H9 (cell line): ENCODE measurements around the gene TK2. TPM values are rescaled to one million over a fixed set of nuclear protein-coding genes. Genes with fewer than 3 reads are reported as not detected.

Source experiments
- DNase-seq: peaks from one replicate; pipeline ENCODE4 v3.0.0-alpha.2; 2017
- H2AFZ ChIP-seq: one replicate; pipeline ENCODE4 v1.6.1; 2013; ENCODE audit warnings: mild to moderate bottlenecking, low read length, control low read depth, moderate library complexity
- H2AK5ac ChIP-seq: 2 replicates; pipeline ENCODE4 v1.6.1; 2013; ENCODE audit warnings: low read length, control low read depth, mixed read lengths; ENCODE audit not compliant: insufficient read length
- H2BK120ac ChIP-seq: one replicate; pipeline ENCODE4 v1.6.1; 2013; ENCODE audit warnings: low read depth, mild to moderate bottlenecking, low read length, control low read depth, inconsistent platforms; ENCODE audit not compliant: poor library complexity, severe bottlenecking
- H2BK12ac ChIP-seq: 2 replicates; pipeline ENCODE4 v1.6.1; 2013; ENCODE audit warnings: low read length, control low read depth, mixed read lengths, low read depth; ENCODE audit not compliant: insufficient read length
- H2BK15ac ChIP-seq: 2 replicates; pipeline ENCODE4 v1.6.1; 2013; ENCODE audit warnings: low read depth, low read length, control low read depth
- H2BK20ac ChIP-seq: one replicate; pipeline ENCODE4 v1.6.1; 2013; ENCODE audit warnings: low read depth, mild to moderate bottlenecking, low read length, control low read depth, inconsistent platforms; ENCODE audit not compliant: poor library complexity, severe bottlenecking
- H2BK5ac ChIP-seq: 2 replicates; pipeline ENCODE4 v1.6.1; 2013; ENCODE audit warnings: low read length, control low read depth, mixed read lengths; ENCODE audit not compliant: insufficient read length
- H3K14ac ChIP-seq: 2 replicates; pipeline ENCODE4 v1.6.1; 2013; ENCODE audit warnings: low read length, control low read depth; ENCODE audit not compliant: insufficient read depth
- H3K18ac ChIP-seq: 2 replicates; pipeline ENCODE4 v1.6.1; 2013; ENCODE audit warnings: low read depth, mild to moderate bottlenecking, mixed read lengths, low read length, control low read depth; ENCODE audit not compliant: insufficient read length
- H3K23ac ChIP-seq: 2 replicates; pipeline ENCODE4 v1.6.1; 2013; ENCODE audit warnings: low read length, control low read depth, mixed read lengths, low read depth; ENCODE audit not compliant: insufficient read length
- H3K23me2 ChIP-seq: 2 replicates; pipeline ENCODE4 v1.6.1; 2013; ENCODE audit warnings: low read depth, mild to moderate bottlenecking, mixed read lengths, low read length, control low read depth; ENCODE audit not compliant: insufficient read length, poor library complexity, severe bottlenecking
- H3K27ac ChIP-seq: 2 replicates; pipeline ENCODE4 v1.5.1; 2013; ENCODE audit warnings: low read length, control low read depth, mixed read lengths, low read depth; ENCODE audit not compliant: insufficient read length
- H3K27me3 ChIP-seq: 2 replicates; pipeline ENCODE4 v1.6.1; 2013; ENCODE audit warnings: low read length, control low read depth, inconsistent platforms; ENCODE audit not compliant: insufficient read depth
- H3K4ac ChIP-seq: 2 replicates; pipeline ENCODE4 v1.6.1; 2013; ENCODE audit warnings: low read depth, mild to moderate bottlenecking, control low read depth, inconsistent platforms, low read length, moderate library complexity
- H3K4me1 ChIP-seq: 2 replicates; pipeline ENCODE4 v1.6.1; 2013; ENCODE audit warnings: low read length, control low read depth, inconsistent platforms; ENCODE audit not compliant: insufficient read depth
- H3K4me2 ChIP-seq: 2 replicates; pipeline ENCODE4 v1.6.1; 2013; ENCODE audit warnings: low read length, control low read depth, mixed read lengths; ENCODE audit not compliant: insufficient read length, insufficient read depth
- H3K56ac ChIP-seq: 2 replicates; pipeline ENCODE4 v1.6.1; 2013; ENCODE audit warnings: low read depth, mild to moderate bottlenecking, mixed read lengths, low read length, control low read depth; ENCODE audit not compliant: insufficient read length
- H3K79me1 ChIP-seq: 2 replicates; pipeline ENCODE4 v1.6.1; 2013; ENCODE audit warnings: low read depth, mild to moderate bottlenecking, moderate library complexity, low read length, control low read depth, inconsistent platforms; ENCODE audit not compliant: insufficient read depth, poor library complexity, severe bottlenecking
- H3K79me2 ChIP-seq: 2 replicates; pipeline ENCODE4 v1.6.1; 2013; ENCODE audit warnings: low read length, control low read depth, inconsistent platforms; ENCODE audit not compliant: insufficient read depth
- H3K9ac ChIP-seq: 2 replicates; pipeline ENCODE4 v1.6.1; 2013; ENCODE audit warnings: low read length, control low read depth, mixed read lengths; ENCODE audit not compliant: insufficient read length; ENCODE audit errors: extremely low read depth
- H3K9me3 ChIP-seq: one replicate; pipeline ENCODE4 v1.6.1; 2013; ENCODE audit warnings: low read depth, low read length, inconsistent platforms; ENCODE audit not compliant: control insufficient read depth
- H3T11ph ChIP-seq: one replicate; pipeline ENCODE4 v1.6.1; 2013; ENCODE audit warnings: mild to moderate bottlenecking, low read length, control low read depth, inconsistent platforms
- H4K20me1 ChIP-seq: one replicate; pipeline ENCODE4 v1.6.1; 2013; ENCODE audit not compliant: control insufficient read depth, insufficient read length, insufficient read depth
- H4K5ac ChIP-seq: 2 replicates; pipeline ENCODE4 v1.6.1; 2013; ENCODE audit warnings: low read depth, mild to moderate bottlenecking, mixed read lengths, low read length, control low read depth; ENCODE audit not compliant: insufficient read length
- H4K8ac ChIP-seq: replicated peaks from 2 replicates; pipeline ENCODE4 v1.6.1; 2013; ENCODE audit warnings: low read length, control low read depth, mixed read lengths, low read depth; ENCODE audit not compliant: insufficient read length
- H4K91ac ChIP-seq: 2 replicates; pipeline ENCODE4 v1.6.1; 2013; ENCODE audit warnings: low read depth, mild to moderate bottlenecking, moderate library complexity, mixed read lengths, low read length, control low read depth; ENCODE audit not compliant: insufficient read length
- H3K27ac Mint-ChIP-seq, 3 experiments: 2 replicates in 2 of 3; 3 replicates in 1 of 3; pipeline ENCODE4 v1.8.0; 2020 to 2021; ENCODE audit warnings: mixed read lengths in 3 of 3, mild to moderate bottlenecking in 1 of 3, moderate library complexity in 1 of 3
- H3K27me3 Mint-ChIP-seq: 2 replicates; pipeline ENCODE4 v1.8.0; 2021; ENCODE audit warnings: low read depth, mild to moderate bottlenecking, moderate library complexity, mixed read lengths
- H3K36me3 Mint-ChIP-seq, 3 experiments: 2 replicates in 2 of 3; 3 replicates in 1 of 3; pipeline ENCODE4 v1.8.0; 2020 to 2021; ENCODE audit warnings: low read depth in 3 of 3, mixed read lengths in 3 of 3; ENCODE audit not compliant: insufficient read depth in 1 of 3
- H3K4me1 Mint-ChIP-seq, 2 experiments: 2 replicates each; pipeline ENCODE4 v1.8.0; 2020; ENCODE audit warnings: mixed read lengths in 2 of 2
- H3K4me3 Mint-ChIP-seq, 2 experiments: 2 replicates in 1 of 2; 3 replicates in 1 of 2; pipeline ENCODE4 v1.8.0; 2020 to 2021; ENCODE audit warnings: mild to moderate bottlenecking in 2 of 2, mixed read lengths in 2 of 2, moderate library complexity in 1 of 2
- H3K9me3 Mint-ChIP-seq, 2 experiments: 2 replicates in 1 of 2; 3 replicates in 1 of 2; pipeline ENCODE4 v1.8.0; 2020; ENCODE audit warnings: mild to moderate bottlenecking in 2 of 2, mixed read lengths in 2 of 2, moderate library complexity in 1 of 2
- WGBS: extraction: QIAGEN DNeasy Blood & Tissue Kit; methylation state at CpG from one replicate; pipeline ENCODE4 v1.1.7; 2013; ENCODE audit warnings: missing lambda C conversion rate, low lambda C conversion rate, mixed read lengths; ENCODE audit not compliant: insufficient read length; ENCODE audit errors: extremely low coverage; 5-methylcytosine and 5-hydroxymethylcytosine counted together
- total RNA-seq: library from RNA; stranded (reverse); gene quantifications from 2 replicates; pipeline ENCODE4 v1.2.1, GENCODE V29; 2021
- TF ChIP-seq, protein P1 (sequence below): fragments of 200-600 bp; sonication (generic); conservative IDR thresholded peaks from 3 replicates; pipeline ENCODE4 v1.8.0; 2021; ENCODE audit warnings: antibody characterized with exemption, mild to moderate bottlenecking

Gene TK2
- total RNA-seq, 1 experiment from 2014 or later = 5.2 TPM

GRCh38 chr16:66554021-66554420 is 4.1 kb upstream of the TK2 start:
- Mint-ChIP-seq H3K9me3 (peaks cover 3 to 5% of the 10 kb centered on the region in 2 experiments; a peak in 2 of 5 replicates), H3K36me3 (peaks cover 0 to 11% (median 2%) of the 10 kb centered on the region in 3 experiments; a peak in 4 of 7 replicates), H3K27me3 (peaks cover 19% of the 10 kb centered on the region), H3K27ac (no peak overlapping the region), H3K4me1 (peaks cover 10 to 17% of the 10 kb centered on the region in 2 experiments), H3K4me3 (no peak overlapping the region)
- Histone ChIP-seq H2BK12ac (no peak overlapping the region), H3T11ph (no peak overlapping the region), H2BK5ac (no peak overlapping the region), H3K4ac (no peak overlapping the region), H3K4me1 (no peaks in the 10 kb centered on the region), H3K79me2 (no peaks in the 10 kb centered on the region), H4K20me1 (peaks cover 3% of the 10 kb centered on the region), H3K27me3 (no peaks in the 10 kb centered on the region; the same call in 1 of the 2 replicates), H3K79me1 (no peaks in the 10 kb centered on the region), H4K8ac (no peak overlapping the region), H2BK20ac (no peak overlapping the region), H3K18ac (no peak overlapping the region), H3K9ac (no peak overlapping the region), H2BK120ac (no peak overlapping the region), H3K23ac (no peak overlapping the region), H3K56ac (no peak overlapping the region), H3K23me2 (peaks cover 11% of the 10 kb centered on the region), H2AK5ac (no peak overlapping the region), H4K5ac (no peak overlapping the region), H2AFZ (no peak overlapping the region), H4K91ac (no peak overlapping the region), H3K9me3 (no peaks in the 10 kb centered on the region), H3K14ac (no peak overlapping the region), H3K27ac (no peak overlapping the region), H3K4me2 (no peak overlapping the region), H2BK15ac (no peak overlapping the region)
- no CpG with 5 or more reads among the region's 3 CpGs for WGBS
- TF ChIP-seq, protein P1, sequence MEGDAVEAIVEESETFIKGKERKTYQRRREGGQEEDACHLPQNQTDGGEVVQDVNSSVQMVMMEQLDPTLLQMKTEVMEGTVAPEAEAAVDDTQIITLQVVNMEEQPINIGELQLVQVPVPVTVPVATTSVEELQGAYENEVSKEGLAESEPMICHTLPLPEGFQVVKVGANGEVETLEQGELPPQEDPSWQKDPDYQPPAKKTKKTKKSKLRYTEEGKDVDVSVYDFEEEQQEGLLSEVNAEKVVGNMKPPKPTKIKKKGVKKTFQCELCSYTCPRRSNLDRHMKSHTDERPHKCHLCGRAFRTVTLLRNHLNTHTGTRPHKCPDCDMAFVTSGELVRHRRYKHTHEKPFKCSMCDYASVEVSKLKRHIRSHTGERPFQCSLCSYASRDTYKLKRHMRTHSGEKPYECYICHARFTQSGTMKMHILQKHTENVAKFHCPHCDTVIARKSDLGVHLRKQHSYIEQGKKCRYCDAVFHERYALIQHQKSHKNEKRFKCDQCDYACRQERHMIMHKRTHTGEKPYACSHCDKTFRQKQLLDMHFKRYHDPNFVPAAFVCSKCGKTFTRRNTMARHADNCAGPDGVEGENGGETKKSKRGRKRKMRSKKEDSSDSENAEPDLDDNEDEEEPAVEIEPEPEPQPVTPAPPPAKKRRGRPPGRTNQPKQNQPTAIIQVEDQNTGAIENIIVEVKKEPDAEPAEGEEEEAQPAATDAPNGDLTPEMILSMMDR = no peak
- DNase-seq = no peak
